K562 (cell line): Measurements from ENCODE around the gene MLLT6.

Experiments used
- EZH2 ChIP-seq: IDR thresholded peaks from 2 replicates; pipeline ENCODE4 v1.6.1; 2012; ENCODE audit warnings: low read depth, mild to moderate bottlenecking, inconsistent platforms, low read length, borderline replicate concordance
- HNRNPH1 ChIP-seq: fragments of 200-400 bp; formaldehyde crosslinking; optimal IDR thresholded peaks from 2 replicates; pipeline ENCODE3; 2017; ENCODE audit warnings: low read depth, mild to moderate bottlenecking, low read length, moderate library complexity
- KLF16 ChIP-seq: IDR thresholded peaks from 2 replicates; pipeline ENCODE4 v1.6.1; 2016; ENCODE audit warnings: antibody characterized with exemption
- MCM5 ChIP-seq: fragments of 450-650 bp; IDR thresholded peaks from 2 replicates; pipeline ENCODE4 v1.6.1; 2016; ENCODE audit warnings: low read depth
- NFYB ChIP-seq: IDR thresholded peaks from 2 replicates; pipeline ENCODE4 v1.6.1; 2011; ENCODE audit warnings: mild to moderate bottlenecking, moderate library complexity; ENCODE audit not compliant: insufficient read length; ENCODE audit errors: extremely low read depth
- POLR3A ChIP-seq: IDR thresholded peaks from 2 replicates; pipeline ENCODE4 v1.6.1; 2011; ENCODE audit warnings: borderline replicate concordance, mild to moderate bottlenecking, moderate library complexity; ENCODE audit not compliant: insufficient read length, insufficient read depth; ENCODE audit errors: extremely low read depth
- SREBF2 ChIP-seq: sonication (generic); formaldehyde crosslinking; IDR thresholded peaks from 2 replicates; pipeline ENCODE4 v1.4.0; 2020; ENCODE audit warnings: mild to moderate bottlenecking, missing genetic modification reagents
- TF ChIP-seq, protein P1 (sequence below), 3 experiments: IDR thresholded peaks in 2 of 3; conservative IDR thresholded peaks in 1 of 3; 2 replicates each; pipeline ENCODE4 v1.5.1; 2011 to 2012; ENCODE audit warnings: low read length in 3 of 3, mild to moderate bottlenecking in 3 of 3, control low read depth in 2 of 3, improper control_type of control experiment in 1 of 3, inconsistent platforms in 1 of 3, low read depth in 1 of 3, mixed read lengths in 1 of 3, moderate library complexity in 1 of 3; ENCODE audit not compliant: insufficient read depth in 2 of 3
- TF ChIP-seq, protein P2 (sequence below): fragments of 450-650 bp; formaldehyde crosslinking; IDR thresholded peaks from 2 replicates; pipeline ENCODE4 v1.4.0; 2022; ENCODE audit warnings: missing genetic modification characterization
- TF ChIP-seq, protein P3 (sequence below): fragments of 450-650 bp; formaldehyde crosslinking; IDR thresholded peaks from 2 replicates; pipeline ENCODE4 v1.4.0; 2020; ENCODE audit warnings: mild to moderate bottlenecking, moderate library complexity
- TF ChIP-seq, protein P4 (sequence below): sonication (generic); formaldehyde crosslinking; IDR thresholded peaks from 2 replicates; pipeline ENCODE4 v1.4.0; 2020; ENCODE audit warnings: mild to moderate bottlenecking, missing genetic modification reagents
- TF ChIP-seq, protein P5 (sequence below): fragments of 450-650 bp; IDR thresholded peaks from 2 replicates; pipeline ENCODE4 v1.7.1; 2018; ENCODE audit warnings: mild to moderate bottlenecking, low read depth; ENCODE audit not compliant: partially characterized antibody
- TF ChIP-seq, protein P6 (sequence below): sonication (generic); IDR thresholded peaks from 2 replicates; pipeline ENCODE4 v1.6.1; 2016
- TF ChIP-seq, protein P7 (sequence below), 2 experiments: fragments of 200-800 bp in 1 of 2; sonication (Bioruptor generic) in 1 of 2; sonication (generic) in 1 of 2; formaldehyde crosslinking in 1 of 2; IDR thresholded peaks in 1 of 2; conservative IDR thresholded peaks in 1 of 2; 2 replicates each; pipeline versions ENCODE4 v1.5.0 to v1.6.1; 2016 to 2020; ENCODE audit warnings: missing compliant biosample characterization in 1 of 2, missing genetic modification characterization in 1 of 2, missing genetic modification reagents in 1 of 2

DNA sequence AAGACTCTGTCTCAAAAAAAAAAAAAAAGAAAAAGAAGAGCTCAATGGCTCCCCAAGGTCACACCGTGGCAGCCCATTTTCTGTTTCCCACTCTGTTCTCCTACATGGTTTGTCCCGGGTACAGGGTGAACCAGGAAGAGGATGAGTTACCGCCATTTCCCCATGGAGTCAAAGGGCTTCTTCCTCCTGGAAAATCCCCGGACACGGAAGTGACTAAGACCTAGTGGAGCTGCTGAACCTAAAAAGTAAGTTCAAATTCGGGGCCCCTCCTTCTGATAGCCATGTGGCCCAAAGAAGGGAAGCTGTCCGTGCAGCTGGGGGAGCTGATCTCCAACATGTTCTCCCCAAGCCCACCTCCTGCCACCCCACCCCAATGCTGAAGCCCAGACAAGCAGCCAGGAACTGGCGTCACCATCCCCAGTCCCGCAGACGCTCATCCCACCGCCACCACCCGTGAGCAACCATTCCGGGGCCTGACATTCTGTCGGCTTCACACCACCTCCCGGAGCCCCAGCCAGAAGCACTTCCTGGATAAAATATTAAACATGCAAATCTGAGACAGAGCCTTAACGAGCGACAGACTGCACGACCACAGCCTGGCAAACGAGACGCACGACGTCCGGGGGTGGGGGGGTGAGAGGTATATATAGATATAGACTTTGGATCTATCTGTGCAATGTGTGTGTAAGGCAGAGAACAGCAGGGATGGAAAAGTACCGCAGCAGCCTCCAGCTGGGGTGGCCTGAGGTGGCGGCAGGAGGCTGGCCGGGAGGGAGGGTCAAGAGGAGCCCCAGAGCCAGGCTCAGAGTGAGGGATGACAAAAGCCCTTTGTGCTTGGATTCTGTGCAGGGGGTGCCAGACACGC, 47.9 kb upstream of the MLLT6 start:
- TF ChIP-seq, protein P1, sequence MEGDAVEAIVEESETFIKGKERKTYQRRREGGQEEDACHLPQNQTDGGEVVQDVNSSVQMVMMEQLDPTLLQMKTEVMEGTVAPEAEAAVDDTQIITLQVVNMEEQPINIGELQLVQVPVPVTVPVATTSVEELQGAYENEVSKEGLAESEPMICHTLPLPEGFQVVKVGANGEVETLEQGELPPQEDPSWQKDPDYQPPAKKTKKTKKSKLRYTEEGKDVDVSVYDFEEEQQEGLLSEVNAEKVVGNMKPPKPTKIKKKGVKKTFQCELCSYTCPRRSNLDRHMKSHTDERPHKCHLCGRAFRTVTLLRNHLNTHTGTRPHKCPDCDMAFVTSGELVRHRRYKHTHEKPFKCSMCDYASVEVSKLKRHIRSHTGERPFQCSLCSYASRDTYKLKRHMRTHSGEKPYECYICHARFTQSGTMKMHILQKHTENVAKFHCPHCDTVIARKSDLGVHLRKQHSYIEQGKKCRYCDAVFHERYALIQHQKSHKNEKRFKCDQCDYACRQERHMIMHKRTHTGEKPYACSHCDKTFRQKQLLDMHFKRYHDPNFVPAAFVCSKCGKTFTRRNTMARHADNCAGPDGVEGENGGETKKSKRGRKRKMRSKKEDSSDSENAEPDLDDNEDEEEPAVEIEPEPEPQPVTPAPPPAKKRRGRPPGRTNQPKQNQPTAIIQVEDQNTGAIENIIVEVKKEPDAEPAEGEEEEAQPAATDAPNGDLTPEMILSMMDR (IDR thresholded peaks at IDR 0.05 in 2 of 3, conservative IDR thresholded peaks at IDR 0.05 in 1 of 3; ENCODE audit: insufficient read depth in 2 of 3, low read depth in 1 of 3, low read length in 3 of 3): no peak
- TF ChIP-seq, protein P2, sequence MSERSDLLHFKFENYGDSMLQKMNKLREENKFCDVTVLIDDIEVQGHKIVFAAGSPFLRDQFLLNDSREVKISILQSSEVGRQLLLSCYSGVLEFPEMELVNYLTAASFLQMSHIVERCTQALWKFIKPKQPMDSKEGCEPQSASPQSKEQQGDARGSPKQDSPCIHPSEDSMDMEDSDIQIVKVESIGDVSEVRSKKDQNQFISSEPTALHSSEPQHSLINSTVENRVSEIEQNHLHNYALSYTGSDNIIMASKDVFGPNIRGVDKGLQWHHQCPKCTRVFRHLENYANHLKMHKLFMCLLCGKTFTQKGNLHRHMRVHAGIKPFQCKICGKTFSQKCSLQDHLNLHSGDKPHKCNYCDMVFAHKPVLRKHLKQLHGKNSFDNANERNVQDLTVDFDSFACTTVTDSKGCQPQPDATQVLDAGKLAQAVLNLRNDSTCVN (CRISPR knock-in tag): no peak
- TF ChIP-seq, protein P3, sequence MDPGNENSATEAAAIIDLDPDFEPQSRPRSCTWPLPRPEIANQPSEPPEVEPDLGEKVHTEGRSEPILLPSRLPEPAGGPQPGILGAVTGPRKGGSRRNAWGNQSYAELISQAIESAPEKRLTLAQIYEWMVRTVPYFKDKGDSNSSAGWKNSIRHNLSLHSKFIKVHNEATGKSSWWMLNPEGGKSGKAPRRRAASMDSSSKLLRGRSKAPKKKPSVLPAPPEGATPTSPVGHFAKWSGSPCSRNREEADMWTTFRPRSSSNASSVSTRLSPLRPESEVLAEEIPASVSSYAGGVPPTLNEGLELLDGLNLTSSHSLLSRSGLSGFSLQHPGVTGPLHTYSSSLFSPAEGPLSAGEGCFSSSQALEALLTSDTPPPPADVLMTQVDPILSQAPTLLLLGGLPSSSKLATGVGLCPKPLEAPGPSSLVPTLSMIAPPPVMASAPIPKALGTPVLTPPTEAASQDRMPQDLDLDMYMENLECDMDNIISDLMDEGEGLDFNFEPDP (CRISPR knock-in tag): no peak
- TF ChIP-seq KLF16 (no peak), POLR3A (no peak), MCM5 (no peak), NFYB (no peak), EZH2 (no peak), HNRNPH1 (no peak), SREBF2 (CRISPR knock-in tag) (no peak)
- TF ChIP-seq, protein P4, sequence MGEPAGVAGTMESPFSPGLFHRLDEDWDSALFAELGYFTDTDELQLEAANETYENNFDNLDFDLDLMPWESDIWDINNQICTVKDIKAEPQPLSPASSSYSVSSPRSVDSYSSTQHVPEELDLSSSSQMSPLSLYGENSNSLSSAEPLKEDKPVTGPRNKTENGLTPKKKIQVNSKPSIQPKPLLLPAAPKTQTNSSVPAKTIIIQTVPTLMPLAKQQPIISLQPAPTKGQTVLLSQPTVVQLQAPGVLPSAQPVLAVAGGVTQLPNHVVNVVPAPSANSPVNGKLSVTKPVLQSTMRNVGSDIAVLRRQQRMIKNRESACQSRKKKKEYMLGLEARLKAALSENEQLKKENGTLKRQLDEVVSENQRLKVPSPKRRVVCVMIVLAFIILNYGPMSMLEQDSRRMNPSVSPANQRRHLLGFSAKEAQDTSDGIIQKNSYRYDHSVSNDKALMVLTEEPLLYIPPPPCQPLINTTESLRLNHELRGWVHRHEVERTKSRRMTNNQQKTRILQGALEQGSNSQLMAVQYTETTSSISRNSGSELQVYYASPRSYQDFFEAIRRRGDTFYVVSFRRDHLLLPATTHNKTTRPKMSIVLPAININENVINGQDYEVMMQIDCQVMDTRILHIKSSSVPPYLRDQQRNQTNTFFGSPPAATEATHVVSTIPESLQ (CRISPR knock-in tag): no peak
- TF ChIP-seq, protein P5, sequence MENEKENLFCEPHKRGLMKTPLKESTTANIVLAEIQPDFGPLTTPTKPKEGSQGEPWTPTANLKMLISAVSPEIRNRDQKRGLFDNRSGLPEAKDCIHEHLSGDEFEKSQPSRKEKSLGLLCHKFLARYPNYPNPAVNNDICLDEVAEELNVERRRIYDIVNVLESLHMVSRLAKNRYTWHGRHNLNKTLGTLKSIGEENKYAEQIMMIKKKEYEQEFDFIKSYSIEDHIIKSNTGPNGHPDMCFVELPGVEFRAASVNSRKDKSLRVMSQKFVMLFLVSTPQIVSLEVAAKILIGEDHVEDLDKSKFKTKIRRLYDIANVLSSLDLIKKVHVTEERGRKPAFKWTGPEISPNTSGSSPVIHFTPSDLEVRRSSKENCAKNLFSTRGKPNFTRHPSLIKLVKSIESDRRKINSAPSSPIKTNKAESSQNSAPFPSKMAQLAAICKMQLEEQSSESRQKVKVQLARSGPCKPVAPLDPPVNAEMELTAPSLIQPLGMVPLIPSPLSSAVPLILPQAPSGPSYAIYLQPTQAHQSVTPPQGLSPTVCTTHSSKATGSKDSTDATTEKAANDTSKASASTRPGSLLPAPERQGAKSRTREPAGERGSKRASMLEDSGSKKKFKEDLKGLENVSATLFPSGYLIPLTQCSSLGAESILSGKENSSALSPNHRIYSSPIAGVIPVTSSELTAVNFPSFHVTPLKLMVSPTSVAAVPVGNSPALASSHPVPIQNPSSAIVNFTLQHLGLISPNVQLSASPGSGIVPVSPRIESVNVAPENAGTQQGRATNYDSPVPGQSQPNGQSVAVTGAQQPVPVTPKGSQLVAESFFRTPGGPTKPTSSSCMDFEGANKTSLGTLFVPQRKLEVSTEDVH: no peak
- TF ChIP-seq, protein P6, sequence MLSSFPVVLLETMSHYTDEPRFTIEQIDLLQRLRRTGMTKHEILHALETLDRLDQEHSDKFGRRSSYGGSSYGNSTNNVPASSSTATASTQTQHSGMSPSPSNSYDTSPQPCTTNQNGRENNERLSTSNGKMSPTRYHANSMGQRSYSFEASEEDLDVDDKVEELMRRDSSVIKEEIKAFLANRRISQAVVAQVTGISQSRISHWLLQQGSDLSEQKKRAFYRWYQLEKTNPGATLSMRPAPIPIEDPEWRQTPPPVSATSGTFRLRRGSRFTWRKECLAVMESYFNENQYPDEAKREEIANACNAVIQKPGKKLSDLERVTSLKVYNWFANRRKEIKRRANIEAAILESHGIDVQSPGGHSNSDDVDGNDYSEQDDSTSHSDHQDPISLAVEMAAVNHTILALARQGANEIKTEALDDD: no peak
- TF ChIP-seq, protein P7, sequence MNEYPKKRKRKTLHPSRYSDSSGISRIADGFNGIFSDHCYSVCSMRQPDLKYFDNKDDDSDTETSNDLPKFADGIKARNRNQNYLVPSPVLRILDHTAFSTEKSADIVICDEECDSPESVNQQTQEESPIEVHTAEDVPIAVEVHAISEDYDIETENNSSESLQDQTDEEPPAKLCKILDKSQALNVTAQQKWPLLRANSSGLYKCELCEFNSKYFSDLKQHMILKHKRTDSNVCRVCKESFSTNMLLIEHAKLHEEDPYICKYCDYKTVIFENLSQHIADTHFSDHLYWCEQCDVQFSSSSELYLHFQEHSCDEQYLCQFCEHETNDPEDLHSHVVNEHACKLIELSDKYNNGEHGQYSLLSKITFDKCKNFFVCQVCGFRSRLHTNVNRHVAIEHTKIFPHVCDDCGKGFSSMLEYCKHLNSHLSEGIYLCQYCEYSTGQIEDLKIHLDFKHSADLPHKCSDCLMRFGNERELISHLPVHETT (CRISPR knock-in tag; conservative IDR thresholded peaks at IDR 0.05 in 1 of 2, IDR thresholded peaks at IDR 0.05 in 1 of 2): no peak
